Vagina (tissue), 2 donors: ENCODE measurements around the gene ALOX12B. TPM values are rescaled to one million over a fixed set of nuclear protein-coding genes. Genes with fewer than 3 reads are reported as not detected.

Source experiments
- DNase-seq, 2 donors: peaks; one replicate each; pipeline ENCODE4 v3.0.0-alpha.2; 2017; ENCODE audit errors: extremely low spot score in 2 of 2
- H3K27ac ChIP-seq: fragments of 200-600 bp; sonication (generic); one replicate; pipeline ENCODE4 v1.5.1; 2019
- H3K27me3 ChIP-seq: fragments of 200-600 bp; sonication (generic); one replicate; pipeline ENCODE4 v1.5.1; 2019
- H3K36me3 ChIP-seq, 2 donors: fragments of 200-600 bp; sonication (generic); one replicate each; pipeline ENCODE4 v1.5.1; 2017 to 2019
- H3K4me1 ChIP-seq: fragments of 200-600 bp; sonication (generic); one replicate; pipeline ENCODE4 v1.5.1; 2019
- H3K4me3 ChIP-seq, 2 donors: fragments of 200-600 bp; sonication (generic); 1 replicate in 1 of 2; 2 replicates in 1 of 2; pipeline ENCODE4 v1.5.1; 2016 to 2019
- H3K9me3 ChIP-seq: fragments of 200-600 bp; sonication (generic); one replicate; pipeline ENCODE4 v1.5.1; 2019
- POLR2A ChIP-seq, 2 donors: fragments of 450-650 bp; IDR thresholded peaks; one replicate each; pipeline ENCODE4 v1.6.1; 2017; ENCODE audit warnings: antibody characterized with exemption in 2 of 2, mild to moderate bottlenecking in 2 of 2, moderate library complexity in 2 of 2
- POLR2AphosphoS5 ChIP-seq, 2 donors: sonication (generic); formaldehyde crosslinking; IDR thresholded peaks; one replicate each; pipeline ENCODE4 v1.9.0; 2017; ENCODE audit warnings: antibody characterized with exemption in 2 of 2, mild to moderate bottlenecking in 2 of 2, low read depth in 1 of 2; ENCODE audit not compliant: insufficient read depth in 1 of 2
- intact Hi-C: fragments of 100-400 bp; cut with DNase I; formaldehyde crosslinking; loops from one replicate; pipeline ENCODE4 v1.15.1; 2023
- total RNA-seq: library from RNA; depleted of rRNA; stranded (reverse); fragments of >200 nt; gene quantifications from one replicate; pipeline ENCODE4 v1.2.3, GENCODE V29; 2016
- TF ChIP-seq, protein P1 (sequence below), 3 experiments: fragments of 450-650 bp in 2 of 3; fragments of 200-600 bp in 1 of 3; sonication (generic) in 1 of 3; IDR thresholded peaks; one replicate each; pipeline ENCODE4 v1.5.1; 2017 to 2019; ENCODE audit warnings: antibody characterized with exemption in 3 of 3, mild to moderate bottlenecking in 2 of 3, moderate library complexity in 2 of 3

Gene ALOX12B
- total RNA-seq, 1 donor from 2014 or later = 15.0 TPM

- H3K4me3 ChIP-seq = no peak overlapping the region
- no peak overlapping the region for H3K27ac ChIP-seq
- TF ChIP-seq POLR2AphosphoS5 (IDR thresholded peaks at IDR 0.05; ENCODE audit: insufficient read depth in 1 of 2, low read depth in 1 of 2) (no peak), POLR2A (IDR thresholded peaks at IDR 0.05) (no peak)
- TF ChIP-seq, protein P1, sequence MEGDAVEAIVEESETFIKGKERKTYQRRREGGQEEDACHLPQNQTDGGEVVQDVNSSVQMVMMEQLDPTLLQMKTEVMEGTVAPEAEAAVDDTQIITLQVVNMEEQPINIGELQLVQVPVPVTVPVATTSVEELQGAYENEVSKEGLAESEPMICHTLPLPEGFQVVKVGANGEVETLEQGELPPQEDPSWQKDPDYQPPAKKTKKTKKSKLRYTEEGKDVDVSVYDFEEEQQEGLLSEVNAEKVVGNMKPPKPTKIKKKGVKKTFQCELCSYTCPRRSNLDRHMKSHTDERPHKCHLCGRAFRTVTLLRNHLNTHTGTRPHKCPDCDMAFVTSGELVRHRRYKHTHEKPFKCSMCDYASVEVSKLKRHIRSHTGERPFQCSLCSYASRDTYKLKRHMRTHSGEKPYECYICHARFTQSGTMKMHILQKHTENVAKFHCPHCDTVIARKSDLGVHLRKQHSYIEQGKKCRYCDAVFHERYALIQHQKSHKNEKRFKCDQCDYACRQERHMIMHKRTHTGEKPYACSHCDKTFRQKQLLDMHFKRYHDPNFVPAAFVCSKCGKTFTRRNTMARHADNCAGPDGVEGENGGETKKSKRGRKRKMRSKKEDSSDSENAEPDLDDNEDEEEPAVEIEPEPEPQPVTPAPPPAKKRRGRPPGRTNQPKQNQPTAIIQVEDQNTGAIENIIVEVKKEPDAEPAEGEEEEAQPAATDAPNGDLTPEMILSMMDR (IDR thresholded peaks at IDR 0.05) = no peak
- H3K9me3 ChIP-seq = no peaks in the 10 kb centered on the region
- peaks cover 3% of the 10 kb centered on the region for H3K27me3 ChIP-seq
- H3K4me1 ChIP-seq = peaks cover 7% of the 10 kb centered on the region
- no peak for DNase-seq
- H3K36me3 ChIP-seq = no peaks in the 10 kb centered on the region
- intact Hi-C loops = no loop called here
These were observed 17.4 kb upstream of the ALOX12B start for GRCh38 chr17:8104911-8105310.

DNA sequence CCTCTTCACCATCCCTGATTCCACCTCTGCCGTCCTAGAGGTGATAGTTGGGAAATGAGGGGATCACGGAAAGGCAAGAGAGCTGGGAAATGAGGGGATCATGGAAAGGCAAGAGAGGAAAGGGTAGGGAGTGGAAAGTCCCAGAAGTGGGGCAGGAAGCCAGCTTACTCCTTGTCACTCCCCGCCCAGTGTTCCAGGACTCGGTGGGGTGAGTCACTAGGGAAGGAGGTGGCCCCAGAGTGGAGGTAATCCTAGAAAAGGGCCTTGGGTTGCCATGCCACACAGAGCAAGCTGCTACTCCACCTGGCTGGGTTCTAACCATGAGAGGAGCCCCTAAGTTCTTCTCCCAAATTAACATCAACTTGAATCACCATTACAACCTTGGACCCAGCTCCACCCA is 16.0 kb upstream of the ALOX12B start:
- DNase-seq = no peak
- intact Hi-C loops = no loop called here
- peak overlapping the region; percentile 20 for H3K27ac ChIP-seq

GRCh38 chr17:8101721-8102120 is 14.2 kb upstream of the ALOX12B start:
- H3K36me3 ChIP-seq = no peaks in the 10 kb centered on the region
- no peak overlapping the region for H3K27ac ChIP-seq
- H3K4me3 ChIP-seq = no peak overlapping the region
- H3K4me1 ChIP-seq = no peaks in the 10 kb centered on the region
- DNase-seq = no peak
- intact Hi-C loops = no loop called here
- H3K27me3 ChIP-seq = no peaks in the 10 kb centered on the region
- TF ChIP-seq POLR2AphosphoS5 (IDR thresholded peaks at IDR 0.05; ENCODE audit: insufficient read depth in 1 of 2, low read depth in 1 of 2) (no peak), POLR2A (IDR thresholded peaks at IDR 0.05) (no peak)
- TF ChIP-seq, protein P1 (IDR thresholded peaks at IDR 0.05) = no peak
- H3K9me3 ChIP-seq = no peaks in the 10 kb centered on the region

More for the DNA sequence above, 16.0 kb upstream of the ALOX12B start:
- no peaks in the 10 kb centered on the region for H3K4me1 ChIP-seq
- no peaks in the 10 kb centered on the region for H3K36me3 ChIP-seq
- H3K4me3 ChIP-seq = no peak overlapping the region
- TF ChIP-seq POLR2A (IDR thresholded peaks at IDR 0.05) = no peak
- TF ChIP-seq, protein P1 (IDR thresholded peaks at IDR 0.05) = no peak
- TF ChIP-seq POLR2AphosphoS5 (IDR thresholded peaks at IDR 0.05; ENCODE audit: insufficient read depth in 1 of 2, low read depth in 1 of 2) = no peak
- H3K9me3 ChIP-seq = no peaks in the 10 kb centered on the region
- H3K27me3 ChIP-seq = no peaks in the 10 kb centered on the region

DNA sequence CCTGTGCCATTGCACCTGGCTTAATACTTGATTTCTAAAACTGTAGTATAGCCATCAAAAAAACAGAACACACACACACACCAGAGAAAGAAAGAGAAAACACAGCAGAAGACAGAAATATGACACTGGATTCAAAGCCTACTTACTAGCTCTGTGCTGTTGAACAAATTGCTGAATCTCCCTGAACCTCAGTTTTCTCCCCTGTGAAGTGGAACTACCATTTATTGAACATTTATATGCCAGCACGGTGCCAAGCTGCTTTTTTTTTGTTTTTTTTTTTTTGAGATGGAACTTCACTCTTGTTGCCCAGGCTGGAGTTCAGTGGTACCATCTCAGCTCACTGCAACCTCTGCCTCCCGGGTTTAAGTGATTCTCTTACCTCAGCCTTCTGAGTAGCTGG is 13.2 kb upstream of the ALOX12B start:
- no peak overlapping the region for H3K27ac ChIP-seq
- no peaks in the 10 kb centered on the region for H3K27me3 ChIP-seq
- intact Hi-C loops = no loop called here
- no peaks in the 10 kb centered on the region for H3K36me3 ChIP-seq
- no peak for DNase-seq
- H3K4me1 ChIP-seq = no peaks in the 10 kb centered on the region
- TF ChIP-seq POLR2AphosphoS5 (IDR thresholded peaks at IDR 0.05; ENCODE audit: insufficient read depth in 1 of 2, low read depth in 1 of 2) = no peak
- TF ChIP-seq, protein P1 (IDR thresholded peaks at IDR 0.05) = no peak
- no peak for TF ChIP-seq POLR2A (IDR thresholded peaks at IDR 0.05)
- H3K9me3 ChIP-seq = no peaks in the 10 kb centered on the region
- no peak overlapping the region for H3K4me3 ChIP-seq

GRCh38 chr17:8100111-8100510 is 12.6 kb upstream of the ALOX12B start:
- intact Hi-C loops = no loop called here
- Histone ChIP-seq H3K9me3 (no peaks in the 10 kb centered on the region), H3K27ac (no peak overlapping the region), H3K36me3 (no peaks in the 10 kb centered on the region), H3K4me3 (no peak overlapping the region), H3K4me1 (no peaks in the 10 kb centered on the region), H3K27me3 (no peaks in the 10 kb centered on the region)
- TF ChIP-seq POLR2AphosphoS5 (IDR thresholded peaks at IDR 0.05; ENCODE audit: insufficient read depth in 1 of 2, low read depth in 1 of 2) (no peak), POLR2A (IDR thresholded peaks at IDR 0.05) (no peak)
- TF ChIP-seq, protein P1 (IDR thresholded peaks at IDR 0.05) = no peak
- DNase-seq = no peak
